ENCODE data around the gene MYO5B.

MYO5B gene

GRCh38 chr18:50065039-50065438, 129.9 kb downstream of the MYO5B start:
- no peak for DNase-seq

- no peak for DNase-seq
Measured at GRCh38 chr18:50061876-50062517, 132.9 kb downstream of the MYO5B start.

DNA sequence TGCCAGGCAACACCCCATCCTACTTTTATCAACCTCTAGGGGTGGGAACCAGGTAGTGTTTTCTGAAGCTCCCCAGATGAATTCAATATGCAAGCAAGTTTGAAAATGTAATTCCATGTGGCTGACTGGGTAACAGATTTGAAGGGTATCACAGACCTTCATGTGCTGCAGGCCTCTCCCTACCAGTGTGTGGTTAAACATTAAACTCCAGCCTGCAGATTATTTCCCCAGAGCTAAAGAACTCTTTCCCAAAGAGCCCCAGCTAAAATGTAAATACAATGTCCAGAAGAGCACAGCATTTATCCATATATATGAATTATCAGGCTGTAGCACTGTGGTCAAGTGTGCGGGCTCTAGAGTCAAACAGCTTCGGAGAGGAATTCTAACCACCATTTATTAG, 134.1 kb downstream of the MYO5B start:
- DNase-seq, result no peak

DNA sequence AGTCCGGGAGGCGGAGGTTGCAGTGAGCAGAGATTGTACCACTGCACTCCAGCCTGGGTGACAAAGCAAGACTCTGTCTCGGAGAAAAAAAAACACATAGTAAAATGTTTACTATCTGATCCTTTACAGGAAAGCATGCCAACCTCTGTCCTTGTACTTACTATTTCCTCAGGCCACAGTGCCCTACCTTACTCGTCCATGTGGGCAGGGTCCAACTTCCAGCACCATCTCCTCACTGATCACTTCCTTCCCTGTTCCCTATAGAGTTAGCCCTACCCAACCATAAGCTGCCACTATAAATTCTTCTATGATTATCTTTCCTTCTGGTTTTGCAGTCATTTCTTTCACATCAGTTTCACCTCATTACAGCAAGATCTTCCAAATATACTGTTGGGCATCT, 136.2 kb downstream of the MYO5B start:
- DNase-seq, result no peak

GRCh38 chr18:50057009-50057408, 137.9 kb downstream of the MYO5B start:
- DNase-seq, result no peak

DNA sequence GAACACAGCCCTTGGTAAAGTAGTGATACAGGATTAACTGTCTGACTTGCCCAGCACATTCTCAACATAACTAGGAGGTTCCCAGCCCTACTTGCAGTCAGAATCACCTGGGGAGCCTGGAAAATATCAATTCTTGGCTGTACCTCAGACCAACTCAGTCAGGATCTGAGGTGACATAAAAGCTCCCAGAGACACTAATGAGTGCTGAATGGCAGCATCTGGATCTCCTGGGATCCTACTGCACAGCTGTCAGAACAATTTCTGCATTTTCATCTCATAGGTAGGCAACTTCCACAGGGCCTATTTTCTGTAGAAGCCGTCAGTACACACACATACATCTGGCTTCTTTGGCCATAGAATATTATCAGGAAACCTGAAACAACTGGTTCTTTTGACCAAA, 138.8 kb downstream of the MYO5B start:
- DNase-seq, result no peak

DNA sequence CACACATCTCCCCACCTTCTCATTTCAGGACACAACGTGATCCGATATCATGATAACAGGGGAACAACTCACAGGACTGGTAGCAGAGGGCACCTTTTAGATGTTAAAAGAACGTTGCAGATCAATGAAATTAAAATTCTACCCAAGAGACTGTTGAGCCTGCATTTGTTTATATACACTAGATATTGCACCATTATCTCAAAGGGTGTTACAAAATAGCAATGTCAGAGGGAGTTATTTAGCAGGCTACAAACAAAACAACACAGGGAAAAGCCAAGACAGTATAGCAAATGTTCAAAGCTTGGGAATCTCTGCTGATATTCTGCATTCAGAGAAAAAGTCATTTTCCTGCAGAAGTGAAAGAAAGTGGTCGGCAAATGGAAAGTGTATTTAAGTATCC, 139.5 kb downstream of the MYO5B start:
- no peak for DNase-seq

- no peak for DNase-seq
Measured at GRCh38 chr18:50053111-50053510, 141.8 kb downstream of the MYO5B start.

DNA sequence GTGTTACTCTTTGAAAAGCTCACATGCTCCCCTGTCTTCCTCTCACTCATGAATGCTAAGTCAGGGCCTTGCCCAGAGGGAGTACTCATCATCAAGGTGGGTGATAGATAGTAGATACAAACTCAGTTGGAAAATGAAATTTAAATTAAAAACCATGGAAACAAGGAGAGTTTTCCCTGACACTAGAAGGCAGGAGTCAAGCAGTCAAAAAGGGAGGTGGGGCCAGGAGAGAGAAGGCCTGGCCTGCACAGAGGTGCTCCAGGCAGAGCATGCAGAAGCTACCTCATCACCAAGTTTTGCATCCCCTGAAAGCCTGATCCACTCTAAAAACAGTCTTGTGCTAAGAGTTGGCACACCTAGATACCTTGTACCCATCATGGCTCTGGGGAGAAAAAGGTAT, 143.7 kb downstream of the MYO5B start:
- DNase-seq, result no peak

GRCh38 chr18:50045126-50045525, 149.8 kb downstream of the MYO5B start:
- DNase-seq, result no peak

DNA sequence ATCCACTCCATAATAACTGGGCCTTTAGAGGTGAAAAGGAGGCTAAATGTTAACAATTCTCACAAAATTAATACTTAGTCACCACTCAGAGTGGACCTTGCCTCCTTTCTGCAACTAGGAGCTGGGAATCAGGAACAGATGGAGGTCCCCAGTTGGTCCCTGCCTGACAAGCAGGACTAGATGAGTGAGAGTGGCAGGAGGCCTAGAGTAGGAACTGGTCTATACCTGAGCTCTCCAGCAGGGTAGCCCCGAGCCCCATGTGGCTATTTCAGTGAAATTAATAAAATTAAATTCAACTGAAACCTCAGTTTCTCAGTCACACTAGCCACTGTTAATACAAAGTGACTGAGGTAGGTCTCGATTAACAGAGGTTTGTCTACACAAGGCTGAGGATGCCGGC, 150.5 kb downstream of the MYO5B start:
- no peak for DNase-seq

DNA sequence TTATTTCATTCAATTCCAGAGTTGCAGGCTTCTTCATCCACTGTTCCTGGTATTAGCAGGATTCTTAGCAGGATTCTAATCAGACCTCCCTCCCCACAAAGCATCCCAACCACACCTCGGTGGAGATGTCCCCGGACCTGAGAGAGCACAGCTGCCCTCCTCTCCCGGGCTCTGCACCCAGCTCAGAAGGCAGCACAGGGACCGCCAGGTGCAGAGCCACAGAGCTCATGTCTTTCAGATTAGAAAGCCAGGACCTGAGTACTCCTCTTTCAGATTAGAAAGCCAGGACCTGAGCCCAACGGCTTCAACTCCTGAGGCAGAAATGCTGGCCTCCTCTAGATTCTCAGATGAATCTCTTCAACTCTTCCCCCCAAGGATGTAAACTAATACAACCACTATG, 152.3 kb downstream of the MYO5B start:
- DNase-seq, result no peak

DNA sequence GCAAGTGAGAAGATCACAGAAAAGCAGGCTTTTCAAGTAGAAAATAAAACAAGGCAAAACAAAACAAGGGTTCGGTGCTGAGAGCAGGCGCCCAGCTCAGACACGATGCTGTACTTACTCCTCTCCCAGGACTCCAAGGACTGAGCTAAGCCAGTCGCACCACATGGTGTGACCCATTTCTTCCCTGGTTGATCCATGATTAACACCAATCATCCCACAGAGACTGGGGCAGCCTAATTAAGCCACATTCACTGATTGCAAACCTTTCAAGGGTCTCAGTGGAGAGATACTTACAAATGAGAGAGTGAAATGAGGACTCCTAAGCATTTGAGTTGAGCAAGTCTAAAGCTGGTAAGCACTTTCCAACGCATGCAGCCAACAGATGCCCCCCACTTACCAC, 155.2 kb downstream of the MYO5B start:
- DNase-seq, result no peak

GRCh38 chr18:50038448-50038847, 156.5 kb downstream of the MYO5B start:
- no peak for DNase-seq

- no peak for DNase-seq
Measured at GRCh38 chr18:50034029-50034428, 160.9 kb downstream of the MYO5B start.

DNA sequence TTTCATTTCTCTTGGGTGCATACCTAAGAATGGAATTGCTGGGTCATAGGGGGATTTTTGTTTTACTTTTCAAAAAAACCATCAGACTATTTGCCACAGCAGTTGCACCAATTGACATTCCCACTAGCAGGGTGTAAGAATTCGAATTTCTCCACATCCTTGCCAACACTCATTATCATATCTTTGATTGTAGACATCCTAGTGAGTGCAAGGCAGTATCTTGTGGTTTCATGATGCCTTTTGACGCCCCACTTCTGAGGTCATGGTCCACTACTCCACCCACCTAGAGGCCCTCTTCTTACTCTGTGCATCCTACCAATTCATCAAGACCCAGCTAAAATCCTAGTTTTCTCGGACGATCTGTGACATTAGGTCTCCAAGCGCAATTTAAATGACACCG, 161.9 kb downstream of the MYO5B start:
- DNase-seq, result no peak

- DNase-seq, result no peak
Measured at GRCh38 chr18:50030146-50030545, 164.8 kb downstream of the MYO5B start.

GRCh38 chr18:50027996-50028395, 167.0 kb downstream of the MYO5B start:
- no peak for DNase-seq

GRCh38 chr18:50024466-50024865, 170.5 kb downstream of the MYO5B start:
- DNase-seq, result no peak

DNA sequence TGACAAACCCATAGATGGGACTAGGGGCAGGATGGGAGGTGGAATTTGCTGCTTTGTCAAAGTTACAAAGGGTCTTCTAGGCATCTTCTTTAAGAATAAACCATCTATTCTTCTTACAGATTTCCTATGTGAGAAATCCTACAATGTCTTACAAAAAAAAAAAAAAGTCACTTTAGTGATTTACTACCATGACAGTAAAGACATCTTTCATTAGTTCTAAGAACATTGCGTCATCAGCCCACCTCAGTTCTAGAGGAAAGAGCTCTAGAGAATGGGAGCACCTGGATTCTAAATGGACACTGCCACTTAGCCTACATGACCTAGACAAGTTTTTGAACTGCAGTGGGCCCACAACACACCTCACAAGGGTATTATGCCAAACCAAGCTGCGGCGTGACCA, 172.0 kb downstream of the MYO5B start:
- DNase-seq, result no peak

DNA sequence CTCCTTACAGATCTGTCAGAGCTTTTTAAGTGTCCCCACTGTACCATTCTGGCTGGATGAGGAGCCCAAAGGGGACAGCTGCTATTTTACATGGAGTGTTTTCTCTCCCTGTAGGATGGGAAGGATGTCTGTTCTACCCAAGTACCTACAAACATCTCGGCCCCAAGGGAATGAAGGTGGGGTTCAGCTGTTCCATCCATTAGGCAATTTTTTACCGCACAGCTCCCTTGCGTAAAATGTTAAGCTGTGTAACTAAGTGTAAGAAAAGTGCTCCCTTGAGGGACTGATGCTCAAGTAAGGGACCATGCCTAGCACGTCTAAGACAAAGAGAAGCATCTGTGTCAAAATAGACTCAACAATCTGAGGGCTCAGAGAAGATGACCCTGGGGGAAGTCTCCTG, 180.3 kb downstream of the MYO5B start:
- DNase-seq, result no peak

GRCh38 chr18:50013363-50014138, 181.4 kb downstream of the MYO5B start:
- no peak for DNase-seq

DNA sequence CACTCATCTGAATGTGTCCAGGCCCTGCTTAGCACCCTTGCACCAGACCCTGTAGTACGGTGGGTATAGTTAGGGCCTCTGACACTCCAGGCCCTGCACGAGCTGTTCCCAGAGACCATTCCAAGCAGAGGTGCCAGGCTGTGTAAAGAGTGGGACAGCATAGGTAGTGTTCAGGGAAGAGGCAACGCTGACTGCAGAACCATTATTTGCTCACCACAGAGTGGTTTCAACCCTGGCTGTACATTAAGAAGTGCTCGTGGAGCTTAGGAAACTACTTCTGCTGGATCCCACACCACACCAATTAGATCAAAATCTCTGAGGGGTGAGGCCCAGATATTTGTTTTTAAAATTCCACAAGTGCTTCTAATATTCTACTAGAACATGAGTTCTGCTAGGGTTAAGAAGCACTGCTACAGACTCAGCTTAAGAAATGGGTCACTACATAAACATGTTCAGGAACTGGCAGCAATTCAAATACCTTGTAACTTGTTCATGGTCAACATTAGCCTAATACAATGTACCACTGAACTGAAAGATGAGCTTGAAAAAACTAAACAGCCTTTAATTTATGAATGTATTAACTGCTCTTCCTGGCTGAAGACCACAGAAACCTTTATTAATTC, 183.0 kb downstream of the MYO5B start:
- DNase-seq, result peak; percentile 82

DNA sequence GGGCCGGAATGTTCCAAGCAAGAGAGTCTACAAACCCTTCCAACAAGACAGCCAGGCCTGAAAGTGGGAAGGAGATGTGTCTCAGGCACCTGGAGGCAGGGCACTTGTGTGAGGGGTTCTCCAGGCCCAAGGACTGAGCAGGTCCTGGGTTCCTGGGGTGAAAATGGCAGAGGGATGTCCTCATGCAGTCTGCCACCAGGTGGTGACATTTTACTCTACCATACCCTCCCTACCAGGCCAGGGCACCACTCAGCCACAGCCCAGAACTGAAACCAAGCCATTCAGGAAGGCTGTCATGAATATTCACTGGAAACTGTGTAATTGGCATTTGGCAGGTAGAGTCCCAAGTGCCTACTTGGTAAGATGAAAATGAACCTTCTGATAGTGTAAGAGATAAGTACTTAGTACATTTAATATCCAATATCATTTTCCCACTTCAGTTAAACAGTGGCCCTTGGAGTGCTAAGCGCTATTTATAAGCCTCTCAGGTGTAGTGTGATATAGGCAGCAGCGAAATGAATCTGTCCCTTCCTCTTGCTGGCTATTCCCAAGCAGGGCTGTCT, 185.1 kb downstream of the MYO5B start:
- DNase-seq, result peak; percentile 5
